ENCODE data around the gene TRIM28. TPM values are rescaled to one million over a fixed set of nuclear protein-coding genes. Genes with fewer than 3 reads are reported as not detected.
"Not testable (repeated sequence)": the region's sequence is repeated elsewhere in the genome, so short reads cannot be mapped to it uniquely, and the experiment has no call there.

Gene TRIM28
- polyA plus RNA-seq, 1 experiment: 476 TPM

DNA sequence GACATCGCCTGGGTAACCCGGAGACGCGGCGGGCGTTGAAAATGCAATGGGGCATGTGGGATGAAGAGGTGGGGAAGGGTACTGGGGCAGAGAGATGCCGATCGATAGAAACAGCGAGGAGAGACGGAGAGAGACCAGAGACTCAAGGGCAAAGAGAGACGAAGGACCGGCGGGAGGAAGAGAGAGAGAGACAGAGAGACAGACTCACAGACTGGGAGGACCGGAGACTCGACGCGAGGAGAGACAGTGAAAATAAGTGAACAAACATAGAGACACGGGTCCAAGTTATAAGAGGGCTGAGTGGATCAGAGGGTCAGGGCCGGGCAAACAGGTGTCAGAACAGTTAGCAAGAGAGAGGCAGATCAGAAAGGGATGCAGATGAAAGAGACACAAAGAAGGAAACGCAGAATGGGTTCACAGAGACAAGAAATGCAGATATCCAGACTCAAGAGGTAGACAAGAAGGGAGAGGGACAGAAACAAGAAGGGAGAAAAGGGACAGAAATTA lies 29.8 kb downstream of the TRIM28 start:
- Histone ChIP-seq H3K27me3 (ENCODE audit: control insufficient read depth, insufficient read depth, low read length) (no peaks in the 10 kb centered on the region), H3K36me3 (ENCODE audit: control insufficient read depth, insufficient read depth, low read length) (peaks cover 15% of the 10 kb centered on the region), H3K4me3 (ENCODE audit: low read depth, low read length) (peak overlapping the region; percentile 96)
- ChIA-PET CTCF (no interaction called here), POLR2A (no interaction called here)
- TF ChIP-seq, protein P1, sequence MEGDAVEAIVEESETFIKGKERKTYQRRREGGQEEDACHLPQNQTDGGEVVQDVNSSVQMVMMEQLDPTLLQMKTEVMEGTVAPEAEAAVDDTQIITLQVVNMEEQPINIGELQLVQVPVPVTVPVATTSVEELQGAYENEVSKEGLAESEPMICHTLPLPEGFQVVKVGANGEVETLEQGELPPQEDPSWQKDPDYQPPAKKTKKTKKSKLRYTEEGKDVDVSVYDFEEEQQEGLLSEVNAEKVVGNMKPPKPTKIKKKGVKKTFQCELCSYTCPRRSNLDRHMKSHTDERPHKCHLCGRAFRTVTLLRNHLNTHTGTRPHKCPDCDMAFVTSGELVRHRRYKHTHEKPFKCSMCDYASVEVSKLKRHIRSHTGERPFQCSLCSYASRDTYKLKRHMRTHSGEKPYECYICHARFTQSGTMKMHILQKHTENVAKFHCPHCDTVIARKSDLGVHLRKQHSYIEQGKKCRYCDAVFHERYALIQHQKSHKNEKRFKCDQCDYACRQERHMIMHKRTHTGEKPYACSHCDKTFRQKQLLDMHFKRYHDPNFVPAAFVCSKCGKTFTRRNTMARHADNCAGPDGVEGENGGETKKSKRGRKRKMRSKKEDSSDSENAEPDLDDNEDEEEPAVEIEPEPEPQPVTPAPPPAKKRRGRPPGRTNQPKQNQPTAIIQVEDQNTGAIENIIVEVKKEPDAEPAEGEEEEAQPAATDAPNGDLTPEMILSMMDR (IDR thresholded peaks at IDR 0.05; ENCODE audit: insufficient read depth, low read depth, low read length): no peak
- no peak for DNase-seq (ENCODE audit: low read depth)

DNA sequence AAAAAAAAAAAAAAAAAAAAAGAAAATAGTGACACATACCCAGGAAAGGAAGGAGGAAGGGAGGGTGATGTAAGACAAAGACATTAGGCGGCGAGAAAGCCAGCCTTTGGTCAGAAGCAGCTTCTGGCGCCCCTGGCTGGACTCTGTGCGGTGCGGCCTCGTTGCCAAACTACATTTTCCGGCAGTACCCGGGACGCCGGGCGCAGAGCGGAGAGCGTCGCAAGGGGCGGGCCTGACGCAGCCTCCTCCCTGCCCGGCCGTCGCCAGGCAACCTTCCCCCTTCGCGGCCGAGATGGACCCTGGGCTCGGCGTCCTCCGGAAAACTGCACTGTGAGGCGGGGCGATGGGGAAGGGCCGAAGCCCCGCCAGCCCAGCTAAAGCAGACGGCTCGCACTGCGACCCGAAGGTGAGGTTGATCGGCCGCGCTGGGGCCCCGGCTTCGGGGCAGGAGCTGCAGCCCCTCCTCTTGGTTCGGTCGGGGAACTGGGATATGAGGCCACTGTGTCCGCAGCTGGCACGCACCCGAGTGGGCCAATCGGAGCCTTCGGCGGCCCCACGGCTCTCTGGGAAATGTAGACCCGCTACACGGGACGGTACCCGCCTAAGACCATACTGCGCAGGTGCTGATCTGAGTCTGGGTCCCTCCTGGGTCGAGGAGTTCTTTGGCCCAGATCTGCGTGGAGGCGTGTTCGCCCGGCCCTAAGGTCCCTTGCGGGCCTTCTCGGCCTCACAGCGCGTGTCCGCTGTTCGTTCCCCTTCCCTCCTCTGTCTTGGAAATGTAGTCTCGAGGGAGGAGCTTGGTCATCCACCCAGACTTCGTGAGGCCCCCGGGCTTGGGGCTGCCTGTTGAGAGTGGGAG lies 31.5 kb downstream of the TRIM28 start:
- TF ChIP-seq, protein P1 (IDR thresholded peaks at IDR 0.05; ENCODE audit: insufficient read depth, low read depth, low read length): 0 out of 2 replicates have a peak, but pooled peaks have one; percentile 2
- peak; percentile 59 for DNase-seq (ENCODE audit: low read depth)
- CTCF ChIA-PET: interaction anchor here (0.6 to 1.8 kb wide), 4 partner anchors 13 to 288 kb away, joined by 3 to 8 read pairs (median 4); partner anchors contain the start of genes CHMP2A and ZBTB45
- peak overlapping the region; percentile 66 for H3K4me3 ChIP-seq (ENCODE audit: low read depth, low read length)
- H3K36me3 ChIP-seq (ENCODE audit: control insufficient read depth, insufficient read depth, low read length): peaks cover 2% of the 10 kb centered on the region
- H3K27me3 ChIP-seq (ENCODE audit: control insufficient read depth, insufficient read depth, low read length): no peaks in the 10 kb centered on the region
- POLR2A ChIA-PET: interaction anchor here (0.6 kb wide), 1 partner anchor 67 kb away, joined by 5 read pairs; no protein-coding TSS in a partner anchor

GRCh38 chr19:58577581-58577980 lies 33.7 kb downstream of the TRIM28 start:
- DNase-seq (ENCODE audit: low read depth); H3K4me3 ChIP-seq (ENCODE audit: low read depth, low read length); POLR2A ChIA-PET; H3K27me3 ChIP-seq (ENCODE audit: control insufficient read depth, insufficient read depth, low read length); H3K36me3 ChIP-seq (ENCODE audit: control insufficient read depth, insufficient read depth, low read length): not testable (repeated sequence)
- CTCF ChIA-PET: interaction anchor here (6.7 kb wide), 1 partner anchor 58 kb away, joined by 66 read pairs; the partner anchor contains the start of gene ZBTB45

DNA sequence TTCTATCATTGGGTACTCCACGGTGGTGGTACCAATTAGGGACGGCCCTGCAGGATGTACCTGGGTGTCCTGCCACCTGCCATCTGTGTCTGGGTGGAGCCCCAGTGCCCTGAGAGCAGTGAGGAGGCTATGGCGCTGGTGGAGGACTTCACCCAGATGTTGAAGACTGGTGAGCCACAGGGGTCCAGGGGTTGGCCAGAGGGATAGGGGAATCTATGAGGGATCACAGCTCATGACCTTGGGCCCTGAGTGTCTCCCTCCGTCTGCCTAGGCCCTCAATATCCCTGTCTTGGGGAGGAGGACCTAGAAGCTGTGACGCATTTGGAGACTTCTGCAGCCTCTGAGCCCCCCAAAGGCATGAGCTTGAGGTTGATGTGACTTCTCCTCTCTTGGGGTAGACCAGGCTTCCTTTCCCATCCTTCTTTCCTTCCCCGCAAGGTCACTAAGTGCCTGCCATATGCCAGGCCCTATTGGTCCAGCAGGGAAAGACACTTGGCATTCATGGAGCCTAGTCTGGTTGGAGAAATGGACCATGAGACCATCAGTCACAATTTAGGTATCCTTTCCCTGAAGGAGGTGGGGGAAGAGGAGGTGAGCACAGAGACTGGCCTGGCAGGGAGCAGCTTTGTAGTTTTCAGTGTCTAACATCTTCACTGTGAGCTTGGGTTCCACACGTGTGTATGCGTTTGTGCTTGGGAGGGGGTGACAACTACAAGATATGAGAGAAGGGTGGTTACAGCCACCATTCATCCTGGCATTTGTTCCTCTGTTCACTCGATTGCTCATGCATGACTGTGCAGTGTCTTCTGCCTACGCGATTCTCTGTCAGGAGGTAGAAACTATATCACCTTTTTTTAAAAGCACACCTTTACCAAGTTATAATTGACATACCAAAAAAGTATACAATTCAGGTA lies 34.4 kb downstream of the TRIM28 start:
- ChIA-PET POLR2A (no interaction called here), CTCF (interaction anchor here (1.3 to 6.7 kb wide), 2 partner anchors 59 to 64 kb away, joined by 3 to 66 read pairs; partner anchors contain the start of gene ZBTB45)
- H3K4me3 ChIP-seq (ENCODE audit: low read depth, low read length): no peak overlapping the region

More for the DNA sequence above, 34.4 kb downstream of the TRIM28 start:
- Histone ChIP-seq H3K36me3 (ENCODE audit: control insufficient read depth, insufficient read depth, low read length) (peaks cover 6% of the 10 kb centered on the region), H3K27me3 (ENCODE audit: control insufficient read depth, insufficient read depth, low read length) (no peaks in the 10 kb centered on the region)
- DNase-seq (ENCODE audit: low read depth): no peak
- TF ChIP-seq, protein P1 (IDR thresholded peaks at IDR 0.05; ENCODE audit: insufficient read depth, low read depth, low read length): no peak

Data from BJ (cell line).